ENCODE measurements around the gene RNF38. TPM values are rescaled to one million over a fixed set of nuclear protein-coding genes. Genes with fewer than 3 reads are reported as not detected.

Gene RNF38
- polyA plus RNA-seq, 1 donor from 2014 or later: 61.9 TPM

DNA sequence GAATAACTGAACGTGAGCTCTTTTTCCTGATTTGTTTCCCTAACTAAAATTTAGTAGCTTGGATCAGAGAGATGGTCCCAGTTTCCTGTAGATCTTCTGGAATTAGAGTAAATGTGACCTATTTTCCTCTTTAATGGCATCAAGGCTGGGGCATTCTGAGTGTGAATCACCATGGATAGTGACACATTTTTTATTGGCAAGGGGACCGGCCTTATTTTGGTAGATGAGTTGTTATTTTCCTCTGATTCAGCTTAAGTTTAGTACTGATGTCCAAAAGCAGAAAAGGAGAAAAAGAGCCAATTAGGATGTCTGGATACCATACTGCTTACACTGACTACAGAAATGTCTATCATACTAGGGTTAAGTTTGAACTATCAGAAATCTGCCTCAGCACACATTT, 68.1 kb downstream of the RNF38 start:
- no peaks in the 10 kb centered on the region for H3K79me2 ChIP-seq (replicated peaks; ENCODE audit: insufficient read depth, low read length)
- H3K27ac ChIP-seq (ENCODE audit: low read length): no peak overlapping the region
- H3K9me2 ChIP-seq (ENCODE audit: insufficient read depth, low read length): no peaks in the 10 kb centered on the region
- TF ChIP-seq EZH2 (IDR thresholded peaks at IDR 0.05; ENCODE audit: borderline replicate concordance, insufficient read depth, low read length, poor library complexity, severe bottlenecking) (no peak), EP300 (conservative IDR thresholded peaks at IDR 0.05; ENCODE audit: poor library complexity, severe bottlenecking) (no peak), POLR2AphosphoS5 (IDR thresholded peaks at IDR 0.05) (no peak), RAD21 (conservative IDR thresholded peaks at IDR 0.05) (no peak), SMC3 (conservative IDR thresholded peaks at IDR 0.05; ENCODE audit: poor library complexity) (no peak), TAF1 (IDR thresholded peaks at IDR 0.05; ENCODE audit: low read depth) (no peak), MXI1 (conservative IDR thresholded peaks at IDR 0.05; ENCODE audit: poor library complexity, severe bottlenecking) (no peak)
- TF ChIP-seq, protein P1, sequence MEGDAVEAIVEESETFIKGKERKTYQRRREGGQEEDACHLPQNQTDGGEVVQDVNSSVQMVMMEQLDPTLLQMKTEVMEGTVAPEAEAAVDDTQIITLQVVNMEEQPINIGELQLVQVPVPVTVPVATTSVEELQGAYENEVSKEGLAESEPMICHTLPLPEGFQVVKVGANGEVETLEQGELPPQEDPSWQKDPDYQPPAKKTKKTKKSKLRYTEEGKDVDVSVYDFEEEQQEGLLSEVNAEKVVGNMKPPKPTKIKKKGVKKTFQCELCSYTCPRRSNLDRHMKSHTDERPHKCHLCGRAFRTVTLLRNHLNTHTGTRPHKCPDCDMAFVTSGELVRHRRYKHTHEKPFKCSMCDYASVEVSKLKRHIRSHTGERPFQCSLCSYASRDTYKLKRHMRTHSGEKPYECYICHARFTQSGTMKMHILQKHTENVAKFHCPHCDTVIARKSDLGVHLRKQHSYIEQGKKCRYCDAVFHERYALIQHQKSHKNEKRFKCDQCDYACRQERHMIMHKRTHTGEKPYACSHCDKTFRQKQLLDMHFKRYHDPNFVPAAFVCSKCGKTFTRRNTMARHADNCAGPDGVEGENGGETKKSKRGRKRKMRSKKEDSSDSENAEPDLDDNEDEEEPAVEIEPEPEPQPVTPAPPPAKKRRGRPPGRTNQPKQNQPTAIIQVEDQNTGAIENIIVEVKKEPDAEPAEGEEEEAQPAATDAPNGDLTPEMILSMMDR (IDR thresholded peaks at IDR 0.05; ENCODE audit: poor library complexity, severe bottlenecking): no peak
- TF ChIP-seq, protein P2, sequence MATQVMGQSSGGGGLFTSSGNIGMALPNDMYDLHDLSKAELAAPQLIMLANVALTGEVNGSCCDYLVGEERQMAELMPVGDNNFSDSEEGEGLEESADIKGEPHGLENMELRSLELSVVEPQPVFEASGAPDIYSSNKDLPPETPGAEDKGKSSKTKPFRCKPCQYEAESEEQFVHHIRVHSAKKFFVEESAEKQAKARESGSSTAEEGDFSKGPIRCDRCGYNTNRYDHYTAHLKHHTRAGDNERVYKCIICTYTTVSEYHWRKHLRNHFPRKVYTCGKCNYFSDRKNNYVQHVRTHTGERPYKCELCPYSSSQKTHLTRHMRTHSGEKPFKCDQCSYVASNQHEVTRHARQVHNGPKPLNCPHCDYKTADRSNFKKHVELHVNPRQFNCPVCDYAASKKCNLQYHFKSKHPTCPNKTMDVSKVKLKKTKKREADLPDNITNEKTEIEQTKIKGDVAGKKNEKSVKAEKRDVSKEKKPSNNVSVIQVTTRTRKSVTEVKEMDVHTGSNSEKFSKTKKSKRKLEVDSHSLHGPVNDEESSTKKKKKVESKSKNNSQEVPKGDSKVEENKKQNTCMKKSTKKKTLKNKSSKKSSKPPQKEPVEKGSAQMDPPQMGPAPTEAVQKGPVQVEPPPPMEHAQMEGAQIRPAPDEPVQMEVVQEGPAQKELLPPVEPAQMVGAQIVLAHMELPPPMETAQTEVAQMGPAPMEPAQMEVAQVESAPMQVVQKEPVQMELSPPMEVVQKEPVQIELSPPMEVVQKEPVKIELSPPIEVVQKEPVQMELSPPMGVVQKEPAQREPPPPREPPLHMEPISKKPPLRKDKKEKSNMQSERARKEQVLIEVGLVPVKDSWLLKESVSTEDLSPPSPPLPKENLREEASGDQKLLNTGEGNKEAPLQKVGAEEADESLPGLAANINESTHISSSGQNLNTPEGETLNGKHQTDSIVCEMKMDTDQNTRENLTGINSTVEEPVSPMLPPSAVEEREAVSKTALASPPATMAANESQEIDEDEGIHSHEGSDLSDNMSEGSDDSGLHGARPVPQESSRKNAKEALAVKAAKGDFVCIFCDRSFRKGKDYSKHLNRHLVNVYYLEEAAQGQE (IDR thresholded peaks at IDR 0.05; ENCODE audit: borderline replicate concordance): no peak
- H2AFZ ChIP-seq (ENCODE audit: low read depth, low read length): no peak overlapping the region
- no peaks in the 10 kb centered on the region for H3K27me3 ChIP-seq (ENCODE audit: insufficient read depth, low read depth, low read length)
- H3K36me3 ChIP-seq (ENCODE audit: insufficient read depth, low read length): no peaks in the 10 kb centered on the region
- no peak overlapping the region for H3K4me2 ChIP-seq (ENCODE audit: low read length)
- no peaks in the 10 kb centered on the region for H4K20me1 ChIP-seq (ENCODE audit: insufficient read depth)
- H3K9ac ChIP-seq (ENCODE audit: low read length): no peak overlapping the region
- H3K9me3 ChIP-seq (ENCODE audit: low read length): no peaks in the 10 kb centered on the region
- H3F3A ChIP-seq (ENCODE audit: insufficient read depth, low read length, poor library complexity, severe bottlenecking): no peaks in the 10 kb centered on the region
- no peak overlapping the region for H3K4me3 ChIP-seq (ENCODE audit: low read length)

DNA sequence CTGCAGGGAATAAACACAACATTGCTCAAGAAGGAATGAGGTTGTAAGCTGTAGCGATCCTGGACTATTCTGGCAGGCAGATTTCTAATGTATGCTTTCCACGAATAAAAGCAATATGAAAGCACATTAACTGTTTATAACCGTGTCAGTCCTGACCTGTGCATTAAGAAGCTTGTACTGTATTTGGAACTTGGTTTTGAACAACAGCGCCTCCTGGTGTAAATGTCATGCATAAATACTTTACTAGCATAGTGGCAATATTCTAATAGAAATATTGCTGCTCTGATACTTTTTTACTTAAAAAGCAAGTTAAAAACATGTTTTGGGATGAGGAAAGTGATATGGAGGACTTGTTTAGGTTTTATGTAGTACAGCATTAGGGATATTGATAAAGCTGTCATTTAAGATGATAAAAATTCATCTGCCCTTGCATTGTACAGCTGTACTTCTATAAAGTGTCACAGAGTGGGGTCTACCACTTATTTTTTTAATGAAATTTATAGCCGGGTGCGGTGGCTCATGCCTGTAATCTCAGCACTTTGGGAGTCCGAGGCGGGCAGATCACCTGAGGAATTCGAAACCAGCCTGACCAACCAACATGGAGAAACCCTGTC, 71.2 kb downstream of the RNF38 start:
- H3K4me2 ChIP-seq (ENCODE audit: low read length): no peak overlapping the region
- no peaks in the 10 kb centered on the region for H4K20me1 ChIP-seq (ENCODE audit: insufficient read depth)
- no peak overlapping the region for H3K9ac ChIP-seq (ENCODE audit: low read length)
- peak; percentile 79 for TF ChIP-seq SMC3 (conservative IDR thresholded peaks at IDR 0.05; ENCODE audit: poor library complexity)
- TF ChIP-seq, protein P1 (IDR thresholded peaks at IDR 0.05; ENCODE audit: poor library complexity, severe bottlenecking): peak; percentile 83
- peak; percentile 73 for TF ChIP-seq RAD21 (conservative IDR thresholded peaks at IDR 0.05)
- no peak for TF ChIP-seq TAF1 (IDR thresholded peaks at IDR 0.05; ENCODE audit: low read depth)
- H3K27ac ChIP-seq (ENCODE audit: low read length): no peak overlapping the region
- H3K9me3 ChIP-seq (ENCODE audit: low read length): no peaks in the 10 kb centered on the region
- H3K36me3 ChIP-seq (ENCODE audit: insufficient read depth, low read length): no peaks in the 10 kb centered on the region
- no peak overlapping the region for H2AFZ ChIP-seq (ENCODE audit: low read depth, low read length)
- H3F3A ChIP-seq (ENCODE audit: insufficient read depth, low read length, poor library complexity, severe bottlenecking): no peaks in the 10 kb centered on the region
- no peak overlapping the region for H3K4me3 ChIP-seq (ENCODE audit: low read length)
- no peaks in the 10 kb centered on the region for H3K27me3 ChIP-seq (ENCODE audit: insufficient read depth, low read depth, low read length)
- H3K79me2 ChIP-seq (replicated peaks; ENCODE audit: insufficient read depth, low read length): no peaks in the 10 kb centered on the region
- no peaks in the 10 kb centered on the region for H3K9me2 ChIP-seq (ENCODE audit: insufficient read depth, low read length)

Data from neural cell (in vitro differentiated cells).